CD14-positive monocyte (primary cell): Measurements from ENCODE around the gene GEMIN7. TPM values are rescaled to one million over a fixed set of nuclear protein-coding genes. Genes with fewer than 3 reads are reported as not detected.
A peak's percentile ranks its signal among the peaks of the same experiment; 100 is the strongest.

ENCODE experiments used
- DNase-seq, 3 donors: peaks; one replicate each; pipeline ENCODE4 v3.0.0-alpha.2; 2011 to 2022
- H2AFZ ChIP-seq: 2 replicates; pipeline ENCODE4 v1.6.0; 2012; ENCODE audit warnings: mild to moderate bottlenecking, low read depth, low read length, inconsistent platforms; ENCODE audit not compliant: insufficient read depth, poor library complexity, severe bottlenecking
- H3K27ac ChIP-seq, 2 donors: 1 replicate in 1 of 2; 2 replicates in 1 of 2; pipeline ENCODE4 v1.5.1; 2012 to 2013; ENCODE audit warnings: low read length in 2 of 2, control low read depth in 1 of 2, inconsistent platforms in 1 of 2, low read depth in 1 of 2, mild to moderate bottlenecking in 1 of 2
- H3K27me3 ChIP-seq, 2 donors: one replicate each; pipeline versions ENCODE4 v1.6.0 to v1.6.1; 2011 to 2013; ENCODE audit warnings: low read length in 2 of 2; ENCODE audit not compliant: control insufficient read depth in 2 of 2, insufficient read depth in 2 of 2
- H3K36me3 ChIP-seq, 2 donors: replicated peaks in 1 of 2; 1 replicate in 1 of 2; 2 replicates in 1 of 2; pipeline versions ENCODE4 v1.5.1 to v1.6.1; 2012 to 2013; ENCODE audit warnings: low read length in 2 of 2, control low read depth in 1 of 2, inconsistent platforms in 1 of 2, mild to moderate bottlenecking in 1 of 2; ENCODE audit not compliant: insufficient read depth in 2 of 2, control insufficient read depth in 1 of 2
- H3K4me1 ChIP-seq, 2 donors: 1 replicate in 1 of 2; 2 replicates in 1 of 2; pipeline versions ENCODE4 v1.5.1 to v1.6.1; 2012 to 2013; ENCODE audit warnings: low read length in 2 of 2, control low read depth in 1 of 2, inconsistent platforms in 1 of 2, mild to moderate bottlenecking in 1 of 2, moderate library complexity in 1 of 2; ENCODE audit not compliant: insufficient read depth in 2 of 2, control insufficient read depth in 1 of 2
- H3K4me2 ChIP-seq: replicated peaks from 2 replicates; pipeline ENCODE3; 2012; ENCODE audit warnings: low read length, moderate library complexity, mild to moderate bottlenecking; ENCODE audit not compliant: poor library complexity, severe bottlenecking; ENCODE audit errors: extremely low read depth
- H3K4me3 ChIP-seq, 3 experiments: fragments of 200-600 bp in 1 of 3; sonication (generic) in 1 of 3; replicated peaks in 1 of 3; 1 replicate in 2 of 3; 2 replicates in 1 of 3; pipeline ENCODE4 v1.5.1; 2011 to 2013; ENCODE audit warnings: low read length in 3 of 3, mild to moderate bottlenecking in 3 of 3, control low read depth in 2 of 3, low read depth in 2 of 3, inconsistent platforms in 1 of 3, moderate library complexity in 1 of 3
- H3K79me2 ChIP-seq: 2 replicates; pipeline ENCODE4 v1.6.0; 2012; ENCODE audit warnings: mild to moderate bottlenecking, control low read depth, inconsistent platforms, low read length, moderate library complexity; ENCODE audit not compliant: insufficient read depth
- H3K9ac ChIP-seq: 2 replicates; pipeline ENCODE4 v1.6.0; 2017; ENCODE audit warnings: low read length, mild to moderate bottlenecking; ENCODE audit not compliant: insufficient read depth, poor library complexity, severe bottlenecking
- H3K9me3 ChIP-seq, 2 donors: replicated peaks in 1 of 2; 1 replicate in 1 of 2; 2 replicates in 1 of 2; pipeline versions ENCODE4 v1.5.1 to v1.6.1; 2012 to 2013; ENCODE audit warnings: low read length in 2 of 2, control low read depth in 1 of 2; ENCODE audit not compliant: control insufficient read depth in 1 of 2, insufficient read depth in 1 of 2
- H4K20me1 ChIP-seq: 2 replicates; pipeline ENCODE4 v1.6.0; 2012; ENCODE audit warnings: mild to moderate bottlenecking, low read length, control low read depth, moderate library complexity; ENCODE audit not compliant: insufficient read depth
- H3K27ac Mint-ChIP-seq, 7 donors: one replicate each; pipeline ENCODE4 v1.8.0; 2020; ENCODE audit warnings: mild to moderate bottlenecking in 7 of 7, mixed read lengths in 7 of 7, moderate library complexity in 6 of 7, inconsistent platforms in 2 of 7
- H3K27me3 Mint-ChIP-seq, 3 donors: one replicate each; pipeline ENCODE4 v1.8.0; 2021 to 2022; ENCODE audit warnings: low read depth in 3 of 3, mild to moderate bottlenecking in 3 of 3, mixed read lengths in 3 of 3, moderate library complexity in 3 of 3, inconsistent platforms in 1 of 3
- H3K36me3 Mint-ChIP-seq, 2 donors: one replicate each; pipeline ENCODE4 v1.8.0; 2020; ENCODE audit warnings: mixed read lengths in 2 of 2, inconsistent platforms in 1 of 2, mild to moderate bottlenecking in 1 of 2
- H3K4me1 Mint-ChIP-seq: one replicate; pipeline ENCODE4 v1.8.0; 2020; ENCODE audit warnings: mild to moderate bottlenecking, mixed read lengths
- H3K4me3 Mint-ChIP-seq, 2 donors: one replicate each; pipeline ENCODE4 v1.8.0; 2020; ENCODE audit warnings: mild to moderate bottlenecking in 2 of 2, mixed read lengths in 2 of 2, moderate library complexity in 1 of 2
- H3K9me3 Mint-ChIP-seq, 7 donors: one replicate each; pipeline ENCODE4 v1.8.0; 2020 to 2022; ENCODE audit warnings: mixed read lengths in 7 of 7, mild to moderate bottlenecking in 6 of 7, moderate library complexity in 6 of 7, inconsistent platforms in 2 of 7
- CTCF ChIP-seq: fragments of 200-600 bp; IDR thresholded peaks from one replicate; pipeline ENCODE4 v1.8.0; 2022; ENCODE audit warnings: antibody characterized with exemption, mild to moderate bottlenecking
- WGBS: methylation state at CpG from one replicate; pipeline ENCODE4 v1.1.5; 2013; ENCODE audit warnings: missing lambda C conversion rate; ENCODE audit not compliant: insufficient coverage; 5-methylcytosine and 5-hydroxymethylcytosine counted together
- intact Hi-C, 2 donors: fragments of 100-400 bp; cut with micrococcal nuclease; formaldehyde crosslinking; loops; one replicate each; pipeline versions ENCODE4 v1.15.0 to v1.15.1; 2023
- polyA plus RNA-seq, 3 donors: library from polyadenylated mRNA; depleted of rRNA in 1 of 3; unstranded in 2 of 3; stranded (reverse) in 1 of 3; fragments of 300-500 nt in 2 of 3; fragments of >200 nt in 1 of 3; fragmentation: Illumina TruSeq in 2 of 3; gene quantifications; 1 replicate in 2 of 3; 2 replicates in 1 of 3; pipeline ENCODE4 v1.2.3, GENCODE V29; 2012 to 2021

The GEMIN7 gene
- polyA plus RNA-seq, 3 donors: 67.6 to 83.4 (median 78.4) TPM

DNA sequence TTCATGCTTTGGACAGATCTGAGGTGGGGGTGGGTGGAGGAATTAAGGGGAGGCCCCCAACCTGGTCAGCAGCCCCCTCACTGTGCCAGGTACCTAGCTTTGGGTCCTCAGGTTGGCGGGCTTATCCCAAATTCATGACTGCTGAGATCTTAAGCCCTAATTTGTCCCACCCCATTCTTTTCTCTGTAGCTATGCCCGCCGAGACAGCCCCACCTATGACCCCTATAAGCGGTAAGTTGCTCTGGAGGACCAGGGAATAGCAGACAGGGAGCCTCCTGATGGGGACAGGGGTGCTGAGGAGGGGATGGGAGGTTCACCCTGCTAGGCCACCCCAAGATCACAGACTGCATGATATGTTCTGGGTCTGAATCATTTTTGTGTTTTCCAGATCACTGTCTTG, 17.1 kb upstream of the GEMIN7 start:
- Mint-ChIP-seq H3K4me1 (no peaks in the 10 kb centered on the region), H3K4me3 (no peak overlapping the region), H3K27me3 (peaks cover 0 to 3% (median 2%) of the 10 kb centered on the region in 3 donors), H3K36me3 (peaks cover 75 to 97% of the 10 kb centered on the region in 2 donors), H3K9me3 (no peaks in the 10 kb centered on the region), H3K27ac (peak overlapping the region in 1 of 7 donors; percentile 73)
- DNase-seq: no peak
- Histone ChIP-seq H3K4me2 (no peak overlapping the region), H3K4me3 (no peak overlapping the region), H3K27me3 (no peaks in the 10 kb centered on the region), H3K9me3 (no peaks in the 10 kb centered on the region), H3K4me1 (no peaks in the 10 kb centered on the region), H4K20me1 (peaks cover 87% of the 10 kb centered on the region), H3K36me3 (peaks cover 91 to 98% of the 10 kb centered on the region in 2 donors), H2AFZ (no peak overlapping the region), H3K79me2 (peaks cover 30% of the 10 kb centered on the region), H3K9ac (no peak overlapping the region), H3K27ac (no peak overlapping the region)
- intact Hi-C loops: no loop called here
- no CpG with 5 or more reads among the region's 4 CpGs for WGBS
- TF ChIP-seq CTCF: no peak

- Mint-ChIP-seq H3K27ac (peak overlapping the region in 2 of 7 donors; percentile 16 to 50), H3K36me3 (peaks cover 65 to 95% of the 10 kb centered on the region in 2 donors)
- H3K79me2 ChIP-seq: peaks cover 34% of the 10 kb centered on the region
Observed at GRCh38 chr19:45063851-45064801, 14.9 kb upstream of the GEMIN7 start.

More at GRCh38 chr19:45063851-45064801, 14.9 kb upstream of the GEMIN7 start:
- Histone ChIP-seq H3K4me3 (no peak overlapping the region), H3K27me3 (no peaks in the 10 kb centered on the region), H2AFZ (no peak overlapping the region), H3K9ac (no peak overlapping the region), H4K20me1 (peaks cover 88% of the 10 kb centered on the region), H3K36me3 (peaks cover 89 to 99% of the 10 kb centered on the region in 2 donors), H3K4me2 (no peak overlapping the region), H3K27ac (no peak overlapping the region), H3K4me1 (no peaks in the 10 kb centered on the region), H3K9me3 (no peaks in the 10 kb centered on the region)
- intact Hi-C loops: no loop called here
- H3K27me3 Mint-ChIP-seq: peaks cover 0 to 2% (median 0%) of the 10 kb centered on the region in 3 donors
- 97% methylated on average over 52 of the region's 85 CpGs for WGBS
- no peak overlapping the region for H3K4me3 Mint-ChIP-seq
- no peak for TF ChIP-seq CTCF
- peaks cover 3% of the 10 kb centered on the region for H3K4me1 Mint-ChIP-seq
- no peak for DNase-seq
- H3K9me3 Mint-ChIP-seq: peaks cover 0 to 3% (median 0%) of the 10 kb centered on the region in 7 donors
